Right atrium auricular region (tissue), 2 donors: ENCODE data around the gene EVPLL. TPM values are rescaled to one million over a fixed set of nuclear protein-coding genes. Genes with fewer than 3 reads are reported as not detected.
"Not testable (repeated sequence)": the region's sequence is repeated elsewhere in the genome, so short reads cannot be mapped to it uniquely, and the experiment has no call there.

ENCODE experiments used
- DNase-seq: peaks from one replicate; pipeline ENCODE4 v3.0.0-alpha.2; 2019; ENCODE audit warnings: low spot score
- H3K27ac ChIP-seq, 2 donors: fragments of 200-600 bp; sonication (generic); 1 replicate in 1 of 2; 2 replicates in 1 of 2; pipeline ENCODE4 v1.5.1; 2016 to 2019
- H3K27me3 ChIP-seq, 2 donors: fragments of 200-600 bp; sonication (generic); one replicate each; pipeline versions ENCODE4 v1.5.1 to v1.6.0; 2017 to 2019
- H3K36me3 ChIP-seq: fragments of 200-600 bp; sonication (generic); one replicate; pipeline ENCODE4 v1.5.1; 2016
- H3K4me1 ChIP-seq, 2 donors: fragments of 200-600 bp; sonication (generic); one replicate each; pipeline versions ENCODE4 v1.5.1 to v1.6.0; 2017 to 2019
- H3K4me3 ChIP-seq, 2 donors: fragments of 200-600 bp; sonication (generic); 1 replicate in 1 of 2; 2 replicates in 1 of 2; pipeline ENCODE4 v1.5.1; 2017 to 2019; ENCODE audit warnings: mild to moderate bottlenecking in 1 of 2, moderate library complexity in 1 of 2
- H3K9me3 ChIP-seq, 2 donors: fragments of 200-600 bp; sonication (generic); one replicate each; pipeline ENCODE4 v1.5.1; 2019
- total RNA-seq, 2 donors: library from RNA; depleted of rRNA; stranded (reverse); fragments of >200 nt; gene quantifications; one replicate each; pipeline ENCODE4 v1.1.0, GENCODE V29; 2016
- TF ChIP-seq, protein P1 (sequence below), 2 donors: fragments of 200-600 bp; sonication (generic); IDR thresholded peaks; one replicate each; pipeline ENCODE4 v1.5.1; 2019; ENCODE audit warnings: antibody characterized with exemption in 2 of 2

Gene EVPLL
- not detected for total RNA-seq

DNA sequence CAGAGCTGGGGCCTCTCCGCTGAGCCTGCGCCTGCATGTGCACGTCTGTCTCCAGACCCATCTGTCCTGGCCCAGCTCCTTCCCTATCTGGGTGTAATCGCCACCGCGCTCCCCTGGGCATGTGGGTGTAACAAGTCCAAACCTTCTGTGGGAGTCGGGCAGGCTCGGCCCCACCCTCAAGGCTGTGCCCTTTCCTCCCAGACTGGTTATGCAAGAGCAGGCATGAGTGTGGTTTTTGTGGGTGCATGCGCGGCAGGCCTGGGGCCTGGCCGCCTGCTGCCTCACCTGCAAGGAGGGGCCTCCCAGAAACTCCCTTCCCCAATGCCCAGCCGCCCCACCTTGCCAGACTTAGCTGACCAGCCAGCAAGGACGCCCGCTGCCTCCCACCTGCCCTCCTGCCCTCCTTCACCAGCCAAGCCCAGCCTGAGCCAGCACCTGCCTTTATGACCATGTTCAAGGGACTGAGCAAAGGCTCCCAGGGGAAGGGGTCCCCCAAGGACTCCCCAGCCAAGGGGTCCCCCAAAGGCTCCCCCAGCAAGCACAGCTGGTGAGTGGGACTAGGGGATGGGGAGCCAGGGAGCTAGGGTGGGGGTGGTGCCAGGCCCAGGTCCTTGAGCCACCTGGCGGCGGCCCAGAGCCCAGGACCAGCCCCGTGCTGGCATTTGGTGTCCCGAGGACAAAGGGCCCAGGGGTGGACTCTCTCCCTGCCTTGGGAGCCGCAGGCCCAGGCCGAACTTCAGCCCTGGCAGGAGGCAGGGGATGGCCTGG lies at the start of gene EVPLL:
EVPLL (plus strand) TSS at position 342 of the 768 bp plus-strand sequence. CDS start 3,160 bp downstream, outside the sequence.
- Histone ChIP-seq H3K36me3 (no peaks in the 10 kb centered on the region), H3K27me3 (peaks cover 0 to 4% of the 10 kb centered on the region in 2 donors), H3K9me3 (peaks cover 0 to 5% of the 10 kb centered on the region in 2 donors), H3K4me1 (no peaks in the 10 kb centered on the region), H3K27ac (no peak within 1 kb of the TSS), H3K4me3 (no peak within 1 kb of the TSS)
- DNase-seq = peak; percentile 59
- TF ChIP-seq, protein P1, sequence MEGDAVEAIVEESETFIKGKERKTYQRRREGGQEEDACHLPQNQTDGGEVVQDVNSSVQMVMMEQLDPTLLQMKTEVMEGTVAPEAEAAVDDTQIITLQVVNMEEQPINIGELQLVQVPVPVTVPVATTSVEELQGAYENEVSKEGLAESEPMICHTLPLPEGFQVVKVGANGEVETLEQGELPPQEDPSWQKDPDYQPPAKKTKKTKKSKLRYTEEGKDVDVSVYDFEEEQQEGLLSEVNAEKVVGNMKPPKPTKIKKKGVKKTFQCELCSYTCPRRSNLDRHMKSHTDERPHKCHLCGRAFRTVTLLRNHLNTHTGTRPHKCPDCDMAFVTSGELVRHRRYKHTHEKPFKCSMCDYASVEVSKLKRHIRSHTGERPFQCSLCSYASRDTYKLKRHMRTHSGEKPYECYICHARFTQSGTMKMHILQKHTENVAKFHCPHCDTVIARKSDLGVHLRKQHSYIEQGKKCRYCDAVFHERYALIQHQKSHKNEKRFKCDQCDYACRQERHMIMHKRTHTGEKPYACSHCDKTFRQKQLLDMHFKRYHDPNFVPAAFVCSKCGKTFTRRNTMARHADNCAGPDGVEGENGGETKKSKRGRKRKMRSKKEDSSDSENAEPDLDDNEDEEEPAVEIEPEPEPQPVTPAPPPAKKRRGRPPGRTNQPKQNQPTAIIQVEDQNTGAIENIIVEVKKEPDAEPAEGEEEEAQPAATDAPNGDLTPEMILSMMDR (IDR thresholded peaks at IDR 0.05) = no peak

DNA sequence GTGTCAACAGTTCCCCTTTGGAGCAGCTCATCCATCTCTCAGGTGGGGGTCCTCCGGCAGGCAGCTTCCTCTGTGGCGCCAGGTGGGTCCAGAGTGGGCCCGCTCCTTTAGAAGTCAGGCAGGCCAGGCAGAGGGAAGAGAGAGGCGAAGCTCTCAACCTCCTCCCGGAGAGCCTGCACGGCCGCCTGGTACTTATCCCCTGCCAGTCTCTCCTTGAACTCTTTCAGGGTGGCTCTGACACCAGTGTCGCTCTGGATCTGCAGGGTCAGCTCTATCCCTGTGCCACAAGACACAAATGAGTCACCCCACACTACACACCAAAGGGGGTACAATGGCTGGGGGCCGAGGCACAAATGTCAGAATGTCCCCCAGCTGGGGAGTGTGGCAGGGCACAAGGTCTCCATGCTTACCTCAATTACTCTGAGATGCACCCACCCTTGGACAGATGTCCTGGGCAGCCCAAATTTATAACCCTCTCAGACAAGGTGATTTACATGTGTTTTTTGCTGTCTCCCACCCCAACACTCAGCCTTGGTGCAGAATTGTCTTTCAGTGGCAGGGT lies 48.9 kb upstream of the EVPLL start:
- Histone ChIP-seq H3K27me3 (no peaks in the 10 kb centered on the region), H3K4me3 (no peak overlapping the region), H3K27ac (no peak overlapping the region), H3K4me1 (no peaks in the 10 kb centered on the region), H3K9me3 (no peaks in the 10 kb centered on the region), H3K36me3 (peaks cover 32% of the 10 kb centered on the region)
- no peak for DNase-seq
- TF ChIP-seq, protein P1 (IDR thresholded peaks at IDR 0.05) = no peak

DNA sequence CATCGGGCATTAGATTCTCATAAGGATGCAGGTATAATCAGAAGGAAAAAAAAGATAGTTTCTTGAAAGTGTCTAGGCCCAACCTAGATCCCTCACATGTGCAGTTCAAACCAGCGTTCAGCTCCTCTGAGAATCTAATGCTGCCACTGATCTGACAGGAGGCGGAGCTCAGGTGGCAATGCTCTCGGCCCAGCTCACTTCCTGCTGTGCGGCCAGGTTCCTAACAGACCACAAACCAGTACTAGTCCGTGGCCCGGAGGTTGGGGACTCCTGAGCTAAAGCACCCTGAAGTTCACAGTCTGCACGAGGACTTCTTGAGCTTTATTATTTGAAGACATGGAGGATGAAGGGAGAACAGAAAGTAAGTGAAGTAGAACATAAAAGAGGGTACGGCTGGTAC lies 45.7 kb upstream of the EVPLL start:
- H3K27ac ChIP-seq = no peak overlapping the region
- TF ChIP-seq, protein P1 (IDR thresholded peaks at IDR 0.05) = no peak
- H3K4me1 ChIP-seq = no peaks in the 10 kb centered on the region
- no peak overlapping the region for H3K4me3 ChIP-seq
- peaks cover 12% of the 10 kb centered on the region for H3K36me3 ChIP-seq
- no peaks in the 10 kb centered on the region for H3K27me3 ChIP-seq
- DNase-seq = no peak
- no peaks in the 10 kb centered on the region for H3K9me3 ChIP-seq

DNA sequence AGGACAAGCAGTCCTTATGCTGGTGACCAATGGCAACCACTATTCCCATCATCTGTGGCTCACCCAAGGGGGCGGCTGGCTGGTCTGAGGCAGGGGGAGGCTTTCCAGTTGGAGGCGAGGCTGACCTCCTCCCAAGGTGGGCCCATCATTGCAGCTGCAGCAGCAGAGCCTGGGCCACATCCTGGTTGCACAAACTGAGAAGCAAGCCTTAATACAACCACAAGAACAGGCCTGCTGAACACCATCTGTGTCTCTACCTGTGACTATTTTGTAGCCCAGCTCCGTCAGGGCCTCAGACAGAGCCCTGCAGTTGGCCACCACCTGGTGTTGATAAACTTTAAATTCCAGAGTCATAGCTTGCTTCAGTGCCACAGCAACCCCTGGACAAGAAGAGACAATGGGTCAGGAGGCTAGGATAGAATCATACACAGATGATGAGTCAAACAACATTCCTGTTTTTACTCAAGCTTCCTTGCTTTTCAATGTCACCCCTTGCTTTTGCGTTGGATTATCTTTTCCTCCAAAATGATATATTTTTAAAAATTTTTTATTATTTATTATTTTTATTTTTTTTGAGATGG lies 44.6 kb upstream of the EVPLL start:
- DNase-seq = no peak
- Histone ChIP-seq H3K4me3 (no peak overlapping the region), H3K27me3 (no peaks in the 10 kb centered on the region)

DNA sequence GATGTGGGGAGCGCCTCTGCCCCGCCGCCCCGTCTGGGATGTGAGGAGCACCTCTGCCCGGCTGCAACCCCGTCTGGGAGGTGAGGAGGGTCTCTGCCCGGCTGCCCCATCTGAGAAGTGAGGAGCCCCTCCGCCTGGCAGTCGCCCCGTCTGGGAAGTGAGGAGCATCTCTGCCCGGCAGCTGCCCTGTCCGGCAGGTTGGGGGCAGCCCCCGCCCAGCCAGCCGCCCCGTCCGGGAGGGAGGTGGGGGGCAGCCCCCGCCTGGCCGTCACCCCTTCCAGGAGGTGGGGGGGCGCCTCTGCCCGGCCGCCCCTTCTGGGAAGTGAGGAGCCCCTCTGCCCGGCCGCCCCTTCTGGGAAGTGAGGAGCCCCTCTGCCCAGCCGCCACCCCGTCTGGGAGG lies 39.4 kb upstream of the EVPLL start:
- H3K4me3 ChIP-seq = not testable (repeated sequence)

More for the DNA sequence above, 44.6 kb upstream of the EVPLL start:
- Histone ChIP-seq H3K36me3 (peaks cover 12% of the 10 kb centered on the region), H3K27ac (no peak overlapping the region), H3K9me3 (no peaks in the 10 kb centered on the region), H3K4me1 (no peaks in the 10 kb centered on the region)
- TF ChIP-seq, protein P1 (IDR thresholded peaks at IDR 0.05) = no peak

DNA sequence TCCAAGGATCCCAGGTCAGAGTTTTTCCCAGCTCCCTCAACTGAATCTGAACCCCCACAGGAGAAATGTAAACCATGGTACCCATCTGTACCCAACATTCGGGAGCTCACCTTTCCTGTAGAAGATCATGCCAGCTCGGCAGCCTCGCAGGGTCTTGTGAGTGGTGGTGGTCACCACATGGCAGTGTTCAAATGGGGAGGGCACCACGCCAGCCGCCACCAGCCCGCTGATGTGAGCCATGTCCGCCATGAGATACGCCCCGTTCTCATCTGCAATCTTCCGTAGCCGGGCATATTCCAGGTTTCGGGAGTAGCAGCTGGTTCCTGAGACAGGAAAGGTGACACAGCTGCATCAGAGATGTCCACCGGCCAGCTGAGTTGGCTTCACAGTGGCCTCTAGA lies 37.6 kb upstream of the EVPLL start:
- DNase-seq = no peak
- TF ChIP-seq, protein P1 (IDR thresholded peaks at IDR 0.05) = no peak
- no peak overlapping the region for H3K4me3 ChIP-seq

More for the DNA sequence above, 39.4 kb upstream of the EVPLL start:
- H3K27ac ChIP-seq, H3K27me3 ChIP-seq, H3K4me1 ChIP-seq, H3K9me3 ChIP-seq, DNase-seq: not testable (repeated sequence)
- peaks cover 19% of the 10 kb centered on the region for H3K36me3 ChIP-seq

More for the DNA sequence above, 37.6 kb upstream of the EVPLL start:
- Histone ChIP-seq H3K9me3 (no peaks in the 10 kb centered on the region), H3K36me3 (peaks cover 19% of the 10 kb centered on the region), H3K4me1 (no peaks in the 10 kb centered on the region), H3K27me3 (no peaks in the 10 kb centered on the region), H3K27ac (no peak overlapping the region)
